Osteocyte (in vitro differentiated cells): ENCODE data around the gene NKX6-1. TPM values are rescaled to one million over a fixed set of nuclear protein-coding genes. Genes with fewer than 3 reads are reported as not detected.

Source experiments
- DNase-seq: peaks from one replicate; pipeline ENCODE4 v3.0.0; 2021; ENCODE audit warnings: mixed read lengths; ENCODE audit not compliant: unreplicated experiment; ENCODE audit errors: extremely low spot score
- H3K27ac Mint-ChIP-seq: one replicate; pipeline ENCODE4 v1.8.0; 2021; ENCODE audit warnings: mild to moderate bottlenecking, mixed read lengths; ENCODE audit not compliant: unreplicated experiment
- H3K27me3 Mint-ChIP-seq: one replicate; pipeline ENCODE4 v1.8.0; 2021; ENCODE audit warnings: mixed read lengths; ENCODE audit not compliant: unreplicated experiment
- H3K36me3 Mint-ChIP-seq: one replicate; pipeline ENCODE4 v1.8.0; 2021; ENCODE audit warnings: mixed read lengths; ENCODE audit not compliant: unreplicated experiment
- H3K4me1 Mint-ChIP-seq: one replicate; pipeline ENCODE4 v1.8.0; 2021; ENCODE audit warnings: mixed read lengths; ENCODE audit not compliant: unreplicated experiment
- H3K4me3 Mint-ChIP-seq: one replicate; pipeline ENCODE4 v1.8.0; 2021; ENCODE audit warnings: mild to moderate bottlenecking, moderate library complexity, mixed read lengths; ENCODE audit not compliant: unreplicated experiment
- H3K9me3 Mint-ChIP-seq: one replicate; pipeline ENCODE4 v1.8.0; 2021; ENCODE audit warnings: mixed read lengths; ENCODE audit not compliant: unreplicated experiment
- total RNA-seq: library from RNA; stranded (reverse); gene quantifications from 2 replicates; pipeline ENCODE4 v1.2.1, GENCODE V29; 2021
- TF ChIP-seq, protein P1 (sequence below): fragments of 200-600 bp; sonication (generic); IDR thresholded peaks from 2 replicates; pipeline ENCODE4 v1.5.0; 2021; ENCODE audit warnings: antibody characterized with exemption, mild to moderate bottlenecking, moderate library complexity

Gene NKX6-1
- total RNA-seq, 1 donor from 2014 or later: not detected

DNA sequence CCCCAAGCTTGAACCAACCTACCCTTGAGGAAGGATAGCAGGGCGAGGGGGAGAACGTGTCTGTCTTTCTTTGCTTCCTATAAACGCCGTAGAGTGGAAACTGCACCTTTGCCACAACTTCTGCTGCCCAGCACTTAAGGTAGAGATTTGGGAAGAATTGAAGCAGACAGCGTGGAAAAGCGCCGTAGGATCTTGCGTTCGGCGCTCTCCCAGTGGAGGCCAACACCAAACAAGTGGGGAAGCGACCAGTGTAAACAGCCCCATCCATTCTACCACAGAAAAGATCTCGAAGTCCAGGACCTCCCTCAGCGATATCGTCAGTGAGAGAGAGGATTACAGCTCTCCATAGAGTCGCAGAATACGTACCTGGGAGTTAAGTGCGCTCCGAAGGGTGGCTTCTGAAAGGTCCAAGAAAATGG lies 3.9 kb upstream of the NKX6-1 start:
- no peak for DNase-seq
- no peaks in the 10 kb centered on the region for H3K36me3 Mint-ChIP-seq
- H3K4me3 Mint-ChIP-seq: no peak overlapping the region
- H3K27me3 Mint-ChIP-seq: peaks cover 76% of the 10 kb centered on the region
- no peaks in the 10 kb centered on the region for H3K9me3 Mint-ChIP-seq
- H3K27ac Mint-ChIP-seq: no peak overlapping the region
- TF ChIP-seq, protein P1, sequence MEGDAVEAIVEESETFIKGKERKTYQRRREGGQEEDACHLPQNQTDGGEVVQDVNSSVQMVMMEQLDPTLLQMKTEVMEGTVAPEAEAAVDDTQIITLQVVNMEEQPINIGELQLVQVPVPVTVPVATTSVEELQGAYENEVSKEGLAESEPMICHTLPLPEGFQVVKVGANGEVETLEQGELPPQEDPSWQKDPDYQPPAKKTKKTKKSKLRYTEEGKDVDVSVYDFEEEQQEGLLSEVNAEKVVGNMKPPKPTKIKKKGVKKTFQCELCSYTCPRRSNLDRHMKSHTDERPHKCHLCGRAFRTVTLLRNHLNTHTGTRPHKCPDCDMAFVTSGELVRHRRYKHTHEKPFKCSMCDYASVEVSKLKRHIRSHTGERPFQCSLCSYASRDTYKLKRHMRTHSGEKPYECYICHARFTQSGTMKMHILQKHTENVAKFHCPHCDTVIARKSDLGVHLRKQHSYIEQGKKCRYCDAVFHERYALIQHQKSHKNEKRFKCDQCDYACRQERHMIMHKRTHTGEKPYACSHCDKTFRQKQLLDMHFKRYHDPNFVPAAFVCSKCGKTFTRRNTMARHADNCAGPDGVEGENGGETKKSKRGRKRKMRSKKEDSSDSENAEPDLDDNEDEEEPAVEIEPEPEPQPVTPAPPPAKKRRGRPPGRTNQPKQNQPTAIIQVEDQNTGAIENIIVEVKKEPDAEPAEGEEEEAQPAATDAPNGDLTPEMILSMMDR: no peak
- peaks cover 17% of the 10 kb centered on the region for H3K4me1 Mint-ChIP-seq

DNA sequence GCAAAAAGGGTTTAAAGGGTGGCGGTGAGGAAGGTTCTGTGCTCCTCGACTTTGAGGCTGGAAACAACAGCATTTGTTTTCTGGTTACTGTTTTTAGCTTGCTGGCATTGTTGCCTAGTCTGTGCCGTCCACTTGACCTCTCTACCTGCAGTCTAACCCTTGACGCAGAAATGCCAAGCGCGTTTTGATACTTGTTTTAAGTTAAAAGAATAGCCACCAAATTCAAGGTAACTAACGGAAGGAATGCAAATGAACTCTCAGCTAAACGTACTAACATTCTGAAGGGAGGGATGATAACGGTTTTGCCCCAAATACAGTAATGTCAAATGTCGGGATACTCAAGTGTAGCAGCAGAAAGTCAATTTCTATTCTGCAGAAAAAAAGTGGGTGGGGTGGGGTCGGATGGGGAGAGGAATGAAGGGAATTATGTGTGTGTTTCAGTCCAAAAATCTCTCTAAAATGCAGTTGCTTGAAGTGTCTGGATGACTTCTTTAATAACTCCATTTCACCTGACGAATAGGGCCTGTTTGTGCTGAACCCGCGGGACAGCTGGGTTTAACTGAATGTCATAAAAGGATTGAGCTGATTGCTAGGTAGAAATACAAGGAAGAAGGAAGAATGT lies 3.4 kb upstream of the NKX6-1 start:
- Mint-ChIP-seq H3K4me1 (peaks cover 17% of the 10 kb centered on the region), H3K36me3 (no peaks in the 10 kb centered on the region), H3K27me3 (peaks cover 72% of the 10 kb centered on the region), H3K27ac (no peak overlapping the region), H3K4me3 (no peak overlapping the region), H3K9me3 (no peaks in the 10 kb centered on the region)
- no peak for DNase-seq
- TF ChIP-seq, protein P1: no peak

DNA sequence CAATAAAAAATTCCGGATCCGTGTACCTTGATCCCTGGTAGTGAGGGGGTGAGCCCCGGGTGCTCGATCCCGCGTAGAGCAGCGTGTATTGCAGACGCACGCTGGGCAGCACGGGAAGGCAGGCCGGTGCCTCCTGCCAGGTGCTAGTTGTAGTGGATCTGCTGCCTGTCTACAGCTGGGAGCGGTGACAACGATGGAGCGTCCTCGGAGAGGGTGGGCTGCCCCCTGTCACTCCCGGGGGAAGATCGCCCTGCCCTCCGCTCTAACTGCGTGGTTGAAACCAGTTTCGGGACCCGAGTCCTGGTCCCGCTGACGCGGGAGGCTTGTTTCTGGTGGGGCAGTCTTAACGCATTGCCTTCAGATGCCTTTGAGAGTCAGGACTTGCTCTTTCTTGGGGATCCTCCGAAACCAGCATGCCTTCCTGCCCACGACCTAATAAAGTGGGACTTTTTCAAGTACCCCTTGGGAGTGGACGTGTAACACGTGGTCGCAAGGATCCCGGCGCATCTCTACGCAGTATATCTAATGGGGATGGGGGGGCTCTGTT lies 2.7 kb upstream of the NKX6-1 start:
- H3K4me1 Mint-ChIP-seq: peaks cover 21% of the 10 kb centered on the region
- peaks cover 77% of the 10 kb centered on the region for H3K27me3 Mint-ChIP-seq
- H3K4me3 Mint-ChIP-seq: no peak overlapping the region
- no peaks in the 10 kb centered on the region for H3K9me3 Mint-ChIP-seq
- TF ChIP-seq, protein P1: no peak
- no peaks in the 10 kb centered on the region for H3K36me3 Mint-ChIP-seq
- no peak for DNase-seq
- H3K27ac Mint-ChIP-seq: no peak overlapping the region

DNA sequence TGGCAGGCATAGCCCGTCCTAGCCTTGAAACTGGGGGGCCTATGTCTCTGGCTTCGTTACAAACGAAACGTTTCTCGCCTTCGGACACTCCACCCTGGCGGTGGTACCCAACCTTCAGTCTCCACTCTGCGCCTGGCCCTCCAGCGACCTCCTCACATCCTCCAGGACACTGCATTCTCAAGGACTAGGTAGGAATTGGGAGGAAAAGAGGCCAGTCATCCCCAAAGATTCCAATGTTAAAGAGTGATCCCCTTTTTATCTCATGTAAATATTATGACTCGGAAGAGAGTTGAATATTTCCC lies 2.1 kb upstream of the NKX6-1 start:
- H3K27ac Mint-ChIP-seq: no peak overlapping the region
- peaks cover 82% of the 10 kb centered on the region for H3K27me3 Mint-ChIP-seq
- no peaks in the 10 kb centered on the region for H3K9me3 Mint-ChIP-seq
- no peak for DNase-seq
- TF ChIP-seq, protein P1: no peak
- H3K36me3 Mint-ChIP-seq: no peaks in the 10 kb centered on the region
- no peak overlapping the region for H3K4me3 Mint-ChIP-seq
- peaks cover 21% of the 10 kb centered on the region for H3K4me1 Mint-ChIP-seq

DNA sequence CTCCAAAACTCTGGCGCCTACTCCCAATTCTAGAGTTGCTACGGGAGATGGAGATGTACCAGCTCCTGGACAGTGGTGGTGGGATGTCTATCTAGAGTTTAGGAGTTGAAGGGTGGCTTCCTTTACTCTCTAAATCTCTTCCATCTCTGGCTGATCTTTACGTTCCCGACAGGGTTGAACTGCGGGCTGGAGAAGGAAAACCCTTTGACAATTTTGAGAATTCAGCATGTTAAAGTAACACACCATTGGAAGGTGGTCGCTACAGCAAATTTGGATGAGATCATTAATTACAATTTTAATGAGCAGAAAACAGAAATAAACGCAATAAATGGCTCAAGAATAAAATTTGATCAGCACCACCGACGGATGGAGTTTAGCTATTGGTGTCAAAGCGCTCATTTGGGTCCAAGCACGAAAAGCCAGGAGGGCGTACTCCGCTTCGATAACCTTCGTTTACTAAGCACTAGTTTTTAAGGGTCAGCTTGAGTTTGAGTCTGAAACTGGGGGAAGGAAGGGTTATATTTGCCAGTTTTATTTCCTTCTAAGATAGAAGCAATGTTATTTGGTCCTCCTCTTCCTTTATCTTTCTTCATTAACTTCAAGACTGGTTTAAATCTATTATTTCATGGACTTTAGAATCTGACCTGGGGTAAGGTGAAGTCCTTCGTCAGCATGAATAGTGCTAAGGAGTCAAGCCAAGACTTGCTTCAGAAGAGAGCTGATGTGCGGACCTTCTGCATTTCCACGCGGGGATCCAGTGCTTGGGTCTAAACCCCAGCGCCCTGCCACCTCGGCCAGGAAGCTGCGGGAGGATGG lies 1.5 kb upstream of the NKX6-1 start:
- peaks cover 21% of the 10 kb centered on the region for H3K4me1 Mint-ChIP-seq
- H3K9me3 Mint-ChIP-seq: no peaks in the 10 kb centered on the region
- no peak overlapping the region for H3K27ac Mint-ChIP-seq
- H3K36me3 Mint-ChIP-seq: peaks cover 1% of the 10 kb centered on the region
- no peak for DNase-seq
- H3K4me3 Mint-ChIP-seq: no peak overlapping the region
- TF ChIP-seq, protein P1: no peak
- peaks cover 84% of the 10 kb centered on the region for H3K27me3 Mint-ChIP-seq
